HEK293 (cell line): ENCODE data around the gene CPLX1.
"Not testable (repeated sequence)": the region's sequence is repeated elsewhere in the genome, so short reads cannot be mapped to it uniquely, and the experiment has no call there.

Source experiments
- CTCF ChIA-PET: fragments of 350-600 bp; formaldehyde crosslinking; extraction: SDS; loops from one replicate; lab custom pipeline; 2021; ENCODE audit warnings: antibody characterized with exemption; lab: Yijun Ruan, JAX
- POLR2A ChIA-PET: fragments of 300-600 bp; formaldehyde crosslinking; extraction: SDS; loops from one replicate; lab custom pipeline; 2020; ENCODE audit warnings: antibody characterized with exemption, inconsistent platforms; lab: Yijun Ruan, JAX
- H3K27ac ChIP-seq: fragments of 200-500 bp; sonication (Bioruptor generic); 2 replicates; pipeline ENCODE4 v1.5.1; 2014; ENCODE audit warnings: low read depth, low read length, control low read depth, inconsistent platforms; ENCODE audit errors: extremely low read depth
- H3K36me3 ChIP-seq, 2 experiments: fragments of 200-500 bp in 1 of 2; sonication (Bioruptor generic) in 1 of 2; 1 replicate in 1 of 2; 2 replicates in 1 of 2; pipeline ENCODE4 v1.5.1; 2014 to 2017; ENCODE audit warnings: inconsistent platforms in 2 of 2, low read length in 2 of 2; ENCODE audit not compliant: control insufficient read depth in 2 of 2, insufficient read depth in 1 of 2
- H3K4me1 ChIP-seq: fragments of 200-500 bp; sonication (Bioruptor generic); 2 replicates; pipeline ENCODE4 v1.5.1; 2014; ENCODE audit warnings: mild to moderate bottlenecking, low read length, inconsistent platforms; ENCODE audit not compliant: control insufficient read depth, insufficient read depth
- H3K4me3 ChIP-seq: 2 replicates; pipeline ENCODE4 v1.5.1; 2011; ENCODE audit warnings: low read depth, mild to moderate bottlenecking, control low read depth, low read length, moderate library complexity
- H3K9me3 ChIP-seq: fragments of 200-500 bp; sonication (Bioruptor generic); 2 replicates; pipeline ENCODE4 v1.5.1; 2014; ENCODE audit warnings: low read depth, low read length, inconsistent platforms; ENCODE audit not compliant: control insufficient read depth, insufficient read depth
- GLIS2 ChIP-seq: fragments of 450-650 bp; formaldehyde crosslinking; IDR thresholded peaks from 2 replicates; pipeline ENCODE4 v1.5.1; 2016; ENCODE audit warnings: missing biosample characterization, missing genetic modification characterization
- KLF1 ChIP-seq: fragments of 450-650 bp; formaldehyde crosslinking; IDR thresholded peaks from 2 replicates; pipeline ENCODE4 v1.5.1; 2016; ENCODE audit warnings: missing biosample characterization, missing genetic modification characterization
- ZNF121 ChIP-seq: fragments of 450-650 bp; formaldehyde crosslinking; IDR thresholded peaks from 2 replicates; pipeline ENCODE4 v1.5.1; 2016; ENCODE audit warnings: missing biosample characterization, missing genetic modification characterization
- ZNF138 ChIP-seq: fragments of 450-650 bp; formaldehyde crosslinking; IDR thresholded peaks from 2 replicates; pipeline ENCODE4 v1.5.1; 2016; ENCODE audit warnings: missing biosample characterization, missing genetic modification characterization, borderline replicate concordance
- ZNF24 ChIP-seq: fragments of 450-650 bp; formaldehyde crosslinking; IDR thresholded peaks from 2 replicates; pipeline ENCODE4 v1.5.1; 2016; ENCODE audit warnings: missing biosample characterization, missing genetic modification characterization
- ZNF366 ChIP-seq: fragments of 450-650 bp; formaldehyde crosslinking; conservative IDR thresholded peaks from 2 replicates; pipeline ENCODE4 v1.5.1; 2016; ENCODE audit warnings: missing biosample characterization, missing genetic modification characterization
- ZNF37A ChIP-seq: fragments of 450-650 bp; IDR thresholded peaks from 2 replicates; pipeline ENCODE4 v1.5.1; 2018; ENCODE audit warnings: missing biosample characterization, missing genetic modification characterization
- ZNF426 ChIP-seq: fragments of 450-650 bp; formaldehyde crosslinking; IDR thresholded peaks from 2 replicates; pipeline ENCODE4 v1.5.1; 2017; ENCODE audit warnings: missing biosample characterization, missing genetic modification characterization, mild to moderate bottlenecking, inconsistent platforms, moderate library complexity
- ZNF501 ChIP-seq: fragments of 450-650 bp; formaldehyde crosslinking; IDR thresholded peaks from 2 replicates; pipeline ENCODE4 v1.5.1; 2016; ENCODE audit warnings: missing biosample characterization, missing genetic modification characterization
- ZNF596 ChIP-seq: fragments of 450-650 bp; IDR thresholded peaks from 2 replicates; pipeline ENCODE4 v1.5.0; 2018; ENCODE audit warnings: missing biosample characterization, mild to moderate bottlenecking, missing genetic modification characterization, moderate library complexity
- ZNF677 ChIP-seq: fragments of 450-650 bp; IDR thresholded peaks from 2 replicates; pipeline ENCODE4 v1.5.0; 2018; ENCODE audit warnings: missing biosample characterization, mild to moderate bottlenecking, missing genetic modification characterization, moderate library complexity
- ZNF843 ChIP-seq: fragments of 450-650 bp; formaldehyde crosslinking; IDR thresholded peaks from 2 replicates; pipeline ENCODE4 v1.5.1; 2016; ENCODE audit warnings: missing biosample characterization, missing genetic modification characterization
- TF ChIP-seq, protein P1 (sequence below): fragments of 450-650 bp; formaldehyde crosslinking; optimal IDR thresholded peaks from 2 replicates; pipeline ENCODE3; 2016; ENCODE audit warnings: missing biosample characterization, mild to moderate bottlenecking, missing genetic modification characterization
- TF ChIP-seq, protein P2 (sequence below): IDR thresholded peaks from 2 replicates; pipeline ENCODE4 v1.6.1; 2011; ENCODE audit warnings: mild to moderate bottlenecking, low read depth, low read length, borderline replicate concordance
- TF ChIP-seq, protein P3 (sequence below): fragments of 450-650 bp; formaldehyde crosslinking; IDR thresholded peaks from 2 replicates; pipeline ENCODE4 v1.5.1; 2016; ENCODE audit warnings: missing biosample characterization, missing genetic modification characterization
- TF ChIP-seq, protein P4 (sequence below): fragments of 450-650 bp; formaldehyde crosslinking; IDR thresholded peaks from 2 replicates; pipeline ENCODE4 v1.5.1; 2016; ENCODE audit warnings: missing biosample characterization, missing genetic modification characterization, borderline replicate concordance
- TF ChIP-seq, protein P5 (sequence below): fragments of 450-650 bp; formaldehyde crosslinking; IDR thresholded peaks from 2 replicates; pipeline ENCODE4 v1.5.1; 2016; ENCODE audit warnings: missing biosample characterization, missing genetic modification characterization

CPLX1 gene

DNA sequence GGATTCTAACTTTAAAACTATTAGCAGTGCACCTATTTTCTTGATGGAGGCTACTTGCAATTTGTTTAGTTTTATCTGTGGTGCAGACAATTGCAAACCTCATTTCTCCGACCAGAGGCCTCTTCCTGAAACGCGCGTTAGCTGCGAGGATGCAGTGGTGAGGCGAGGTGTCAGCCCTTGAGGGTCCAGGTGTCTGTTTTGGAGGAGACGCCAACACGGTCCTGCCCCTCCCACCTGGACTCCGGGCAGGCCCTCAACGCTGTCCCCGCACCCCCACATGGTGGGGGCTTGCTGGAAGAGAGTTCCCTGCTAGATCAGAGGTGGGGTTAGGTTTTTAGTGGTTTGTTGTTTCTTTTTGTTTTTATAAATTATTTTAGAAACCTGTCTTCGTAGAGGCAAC is 85.9 kb downstream of the CPLX1 start (continued):
- no peak for TF ChIP-seq ZNF138 (tag by site-specific recombination)
- TF ChIP-seq, protein P1, sequence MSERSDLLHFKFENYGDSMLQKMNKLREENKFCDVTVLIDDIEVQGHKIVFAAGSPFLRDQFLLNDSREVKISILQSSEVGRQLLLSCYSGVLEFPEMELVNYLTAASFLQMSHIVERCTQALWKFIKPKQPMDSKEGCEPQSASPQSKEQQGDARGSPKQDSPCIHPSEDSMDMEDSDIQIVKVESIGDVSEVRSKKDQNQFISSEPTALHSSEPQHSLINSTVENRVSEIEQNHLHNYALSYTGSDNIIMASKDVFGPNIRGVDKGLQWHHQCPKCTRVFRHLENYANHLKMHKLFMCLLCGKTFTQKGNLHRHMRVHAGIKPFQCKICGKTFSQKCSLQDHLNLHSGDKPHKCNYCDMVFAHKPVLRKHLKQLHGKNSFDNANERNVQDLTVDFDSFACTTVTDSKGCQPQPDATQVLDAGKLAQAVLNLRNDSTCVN: no peak

DNA sequence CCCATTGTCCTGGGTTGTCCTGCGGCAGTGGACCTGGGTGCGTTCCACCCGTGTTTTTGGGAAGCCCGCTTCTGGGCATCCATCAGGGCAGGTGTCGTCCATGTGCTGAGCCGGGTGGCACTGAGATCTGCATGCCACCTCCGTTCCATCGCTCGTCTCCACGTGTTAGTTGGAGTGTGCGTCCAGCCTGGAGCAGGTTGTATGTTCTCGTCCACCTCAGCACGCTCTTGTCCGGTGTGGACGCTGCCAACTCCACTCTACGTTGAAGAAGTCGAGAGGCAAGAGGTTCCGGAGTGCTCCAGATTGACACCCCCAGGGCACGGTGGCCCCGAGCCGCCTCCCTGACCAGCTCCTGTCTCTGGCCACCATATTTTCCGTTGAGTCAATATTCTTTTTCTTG is 86.4 kb downstream of the CPLX1 start:
- TF ChIP-seq ZNF843 (tag by site-specific recombination): no peak
- TF ChIP-seq ZNF24 (tag by site-specific recombination): no peak
- no peak for TF ChIP-seq ZNF426 (tag by site-specific recombination)
- no peak for TF ChIP-seq ZNF37A (tag by site-specific recombination)
- TF ChIP-seq GLIS2 (tag by site-specific recombination): no peak
- TF ChIP-seq, protein P2, sequence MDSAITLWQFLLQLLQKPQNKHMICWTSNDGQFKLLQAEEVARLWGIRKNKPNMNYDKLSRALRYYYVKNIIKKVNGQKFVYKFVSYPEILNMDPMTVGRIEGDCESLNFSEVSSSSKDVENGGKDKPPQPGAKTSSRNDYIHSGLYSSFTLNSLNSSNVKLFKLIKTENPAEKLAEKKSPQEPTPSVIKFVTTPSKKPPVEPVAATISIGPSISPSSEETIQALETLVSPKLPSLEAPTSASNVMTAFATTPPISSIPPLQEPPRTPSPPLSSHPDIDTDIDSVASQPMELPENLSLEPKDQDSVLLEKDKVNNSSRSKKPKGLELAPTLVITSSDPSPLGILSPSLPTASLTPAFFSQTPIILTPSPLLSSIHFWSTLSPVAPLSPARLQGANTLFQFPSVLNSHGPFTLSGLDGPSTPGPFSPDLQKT: no peak
- TF ChIP-seq ZNF366 (tag by site-specific recombination): no peak
- TF ChIP-seq, protein P3, sequence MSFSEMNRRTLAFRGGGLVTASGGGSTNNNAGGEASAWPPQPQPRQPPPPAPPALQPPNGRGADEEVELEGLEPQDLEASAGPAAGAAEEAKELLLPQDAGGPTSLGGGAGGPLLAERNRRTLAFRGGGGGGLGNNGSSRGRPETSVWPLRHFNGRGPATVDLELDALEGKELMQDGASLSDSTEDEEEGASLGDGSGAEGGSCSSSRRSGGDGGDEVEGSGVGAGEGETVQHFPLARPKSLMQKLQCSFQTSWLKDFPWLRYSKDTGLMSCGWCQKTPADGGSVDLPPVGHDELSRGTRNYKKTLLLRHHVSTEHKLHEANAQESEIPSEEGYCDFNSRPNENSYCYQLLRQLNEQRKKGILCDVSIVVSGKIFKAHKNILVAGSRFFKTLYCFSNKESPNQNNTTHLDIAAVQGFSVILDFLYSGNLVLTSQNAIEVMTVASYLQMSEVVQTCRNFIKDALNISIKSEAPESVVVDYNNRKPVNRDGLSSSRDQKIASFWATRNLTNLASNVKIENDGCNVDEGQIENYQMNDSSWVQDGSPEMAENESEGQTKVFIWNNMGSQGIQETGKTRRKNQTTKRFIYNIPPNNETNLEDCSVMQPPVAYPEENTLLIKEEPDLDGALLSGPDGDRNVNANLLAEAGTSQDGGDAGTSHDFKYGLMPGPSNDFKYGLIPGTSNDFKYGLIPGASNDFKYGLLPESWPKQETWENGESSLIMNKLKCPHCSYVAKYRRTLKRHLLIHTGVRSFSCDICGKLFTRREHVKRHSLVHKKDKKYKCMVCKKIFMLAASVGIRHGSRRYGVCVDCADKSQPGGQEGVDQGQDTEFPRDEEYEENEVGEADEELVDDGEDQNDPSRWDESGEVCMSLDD: no peak
- TF ChIP-seq ZNF501: no peak
- TF ChIP-seq, protein P4, sequence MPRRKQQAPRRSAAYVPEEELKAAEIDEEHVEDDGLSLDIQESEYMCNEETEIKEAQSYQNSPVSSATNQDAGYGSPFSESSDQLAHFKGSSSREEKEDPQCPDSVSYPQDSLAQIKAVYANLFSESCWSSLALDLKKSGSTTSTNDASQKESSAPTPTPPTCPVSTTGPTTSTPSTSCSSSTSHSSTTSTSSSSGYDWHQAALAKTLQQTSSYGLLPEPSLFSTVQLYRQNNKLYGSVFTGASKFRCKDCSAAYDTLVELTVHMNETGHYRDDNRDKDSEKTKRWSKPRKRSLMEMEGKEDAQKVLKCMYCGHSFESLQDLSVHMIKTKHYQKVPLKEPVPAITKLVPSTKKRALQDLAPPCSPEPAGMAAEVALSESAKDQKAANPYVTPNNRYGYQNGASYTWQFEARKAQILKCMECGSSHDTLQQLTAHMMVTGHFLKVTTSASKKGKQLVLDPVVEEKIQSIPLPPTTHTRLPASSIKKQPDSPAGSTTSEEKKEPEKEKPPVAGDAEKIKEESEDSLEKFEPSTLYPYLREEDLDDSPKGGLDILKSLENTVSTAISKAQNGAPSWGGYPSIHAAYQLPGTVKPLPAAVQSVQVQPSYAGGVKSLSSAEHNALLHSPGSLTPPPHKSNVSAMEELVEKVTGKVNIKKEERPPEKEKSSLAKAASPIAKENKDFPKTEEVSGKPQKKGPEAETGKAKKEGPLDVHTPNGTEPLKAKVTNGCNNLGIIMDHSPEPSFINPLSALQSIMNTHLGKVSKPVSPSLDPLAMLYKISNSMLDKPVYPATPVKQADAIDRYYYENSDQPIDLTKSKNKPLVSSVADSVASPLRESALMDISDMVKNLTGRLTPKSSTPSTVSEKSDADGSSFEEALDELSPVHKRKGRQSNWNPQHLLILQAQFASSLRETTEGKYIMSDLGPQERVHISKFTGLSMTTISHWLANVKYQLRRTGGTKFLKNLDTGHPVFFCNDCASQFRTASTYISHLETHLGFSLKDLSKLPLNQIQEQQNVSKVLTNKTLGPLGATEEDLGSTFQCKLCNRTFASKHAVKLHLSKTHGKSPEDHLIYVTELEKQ (tag by site-specific recombination): no peak
- TF ChIP-seq, protein P5, sequence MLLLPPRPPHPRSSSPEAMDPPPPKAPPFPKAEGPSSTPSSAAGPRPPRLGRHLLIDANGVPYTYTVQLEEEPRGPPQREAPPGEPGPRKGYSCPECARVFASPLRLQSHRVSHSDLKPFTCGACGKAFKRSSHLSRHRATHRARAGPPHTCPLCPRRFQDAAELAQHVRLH (tag by site-specific recombination): no peak
- TF ChIP-seq, all 188 proteins: peak for 0
- no peaks in the 10 kb centered on the region for H3K4me1 ChIP-seq
- H3K9me3 ChIP-seq: no peaks in the 10 kb centered on the region
- no peak overlapping the region for H3K4me3 ChIP-seq
- CTCF ChIA-PET: no interaction called here
- no peak overlapping the region for H3K27ac ChIP-seq
- POLR2A ChIA-PET: no interaction called here
- peaks cover 0 to 67% of the 10 kb centered on the region in 2 experiments; a peak in 2 of 3 replicates for H3K36me3 ChIP-seq

DNA sequence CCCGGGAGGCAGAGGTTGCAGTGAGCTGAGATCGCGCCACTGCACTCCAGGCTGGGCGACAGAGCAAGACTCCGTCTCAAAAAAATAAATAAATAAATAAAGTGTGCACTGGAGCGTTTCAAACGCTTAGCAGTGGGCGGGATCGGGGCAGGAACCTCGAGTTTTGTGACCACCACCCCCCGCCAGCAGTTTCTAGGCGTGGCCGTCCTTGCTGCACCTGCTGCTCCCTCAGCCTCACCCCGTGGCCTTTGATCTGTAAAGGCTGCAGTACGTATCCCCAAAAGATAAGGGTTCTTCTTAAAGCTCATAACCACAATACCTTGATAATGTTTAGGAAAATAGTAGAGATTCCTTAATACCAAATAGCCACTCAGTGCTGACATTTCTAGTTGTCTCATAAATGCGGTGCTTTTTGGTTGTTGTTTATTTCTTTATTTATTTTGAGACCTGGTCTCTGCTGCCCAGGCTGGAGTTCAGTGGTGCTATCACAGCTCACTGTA is 87.1 kb downstream of the CPLX1 start:
- TF ChIP-seq ZNF596 (tag by site-specific recombination): no peak
- no peak for TF ChIP-seq ZNF121 (tag by site-specific recombination)
- TF ChIP-seq ZNF677 (tag by site-specific recombination): no peak
- peak; percentile 45 for TF ChIP-seq KLF1 (tag by site-specific recombination)
- CTCF ChIA-PET: interaction anchor here (0.6 kb wide), 1 partner anchor 56 kb away, joined by 3 read pairs; no protein-coding TSS in a partner anchor

DNA sequence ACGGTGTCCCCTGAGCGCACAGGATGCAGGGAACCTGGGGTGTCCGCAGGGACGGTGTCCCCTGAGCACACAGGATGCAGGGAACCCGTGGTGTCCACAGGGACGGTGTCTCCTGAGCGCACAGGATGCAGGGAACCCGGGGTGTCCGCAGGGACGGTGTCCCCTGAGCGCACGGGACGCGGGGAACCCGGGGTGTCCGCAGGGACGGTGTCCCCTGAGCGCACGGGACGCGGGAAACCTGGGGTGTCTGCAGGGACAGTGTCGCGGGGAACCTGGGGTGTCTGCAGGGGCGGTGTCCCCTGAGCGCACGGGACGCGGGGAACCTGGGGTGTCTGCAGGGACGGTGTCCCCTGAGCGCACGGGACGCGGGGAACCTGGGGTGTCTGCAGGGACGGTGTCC is 89.4 kb downstream of the CPLX1 start:
- CTCF ChIA-PET, H3K27ac ChIP-seq: not testable (repeated sequence)

More for the DNA sequence above, 87.1 kb downstream of the CPLX1 start:
- no peak overlapping the region for H3K4me3 ChIP-seq
- H3K9me3 ChIP-seq: no peaks in the 10 kb centered on the region
- peaks cover 0 to 75% of the 10 kb centered on the region in 2 experiments; a peak in 2 of 3 replicates for H3K36me3 ChIP-seq
- POLR2A ChIA-PET: no interaction called here
- no peak overlapping the region for H3K27ac ChIP-seq
- no peaks in the 10 kb centered on the region for H3K4me1 ChIP-seq

More for the DNA sequence above, 89.4 kb downstream of the CPLX1 start:
- POLR2A ChIA-PET, H3K4me3 ChIP-seq, H3K4me1 ChIP-seq, H3K9me3 ChIP-seq: not testable (repeated sequence)
- H3K36me3 ChIP-seq: peaks cover 0 to 82% of the 10 kb centered on the region in 2 experiments; a peak in 2 of 3 replicates
